Uterus (tissue), 2 donors: ENCODE data around the gene KIAA1586.

Experiments used
- POLR2A ChIP-seq, 2 donors: fragments of 450-650 bp; IDR thresholded peaks; one replicate each; pipeline ENCODE4 v1.6.1; 2016; ENCODE audit warnings: antibody characterized with exemption in 2 of 2, mild to moderate bottlenecking in 1 of 2, moderate library complexity in 1 of 2
- TF ChIP-seq, protein P1 (sequence below), 4 experiments: fragments of 200-600 bp in 2 of 4; fragments of 450-650 bp in 2 of 4; sonication (generic) in 2 of 4; IDR thresholded peaks; one replicate each; pipeline ENCODE4 v1.5.1; 2016 to 2019; ENCODE audit warnings: antibody characterized with exemption in 4 of 4, mild to moderate bottlenecking in 2 of 4, moderate library complexity in 1 of 4

DNA sequence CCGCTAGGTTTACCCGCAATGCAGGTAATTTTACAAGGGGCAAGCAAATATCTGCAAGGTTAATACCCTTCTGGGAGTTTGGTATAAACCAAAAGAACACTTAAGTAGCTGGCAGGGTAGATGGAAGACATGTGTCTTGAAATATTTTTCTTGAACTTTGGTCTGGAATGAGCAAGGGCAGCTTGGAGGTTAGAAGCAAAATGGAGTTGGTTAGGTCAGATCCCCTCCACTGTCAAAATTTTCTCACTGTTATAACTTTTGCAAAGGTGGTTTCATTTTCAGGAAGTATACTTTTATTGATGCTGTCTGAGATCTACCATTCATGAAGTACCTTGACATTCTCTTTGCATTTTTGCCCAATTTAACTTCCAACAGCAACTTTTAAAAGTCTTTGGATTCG, 13.3 kb upstream of the KIAA1586 start:
- TF ChIP-seq, protein P1, sequence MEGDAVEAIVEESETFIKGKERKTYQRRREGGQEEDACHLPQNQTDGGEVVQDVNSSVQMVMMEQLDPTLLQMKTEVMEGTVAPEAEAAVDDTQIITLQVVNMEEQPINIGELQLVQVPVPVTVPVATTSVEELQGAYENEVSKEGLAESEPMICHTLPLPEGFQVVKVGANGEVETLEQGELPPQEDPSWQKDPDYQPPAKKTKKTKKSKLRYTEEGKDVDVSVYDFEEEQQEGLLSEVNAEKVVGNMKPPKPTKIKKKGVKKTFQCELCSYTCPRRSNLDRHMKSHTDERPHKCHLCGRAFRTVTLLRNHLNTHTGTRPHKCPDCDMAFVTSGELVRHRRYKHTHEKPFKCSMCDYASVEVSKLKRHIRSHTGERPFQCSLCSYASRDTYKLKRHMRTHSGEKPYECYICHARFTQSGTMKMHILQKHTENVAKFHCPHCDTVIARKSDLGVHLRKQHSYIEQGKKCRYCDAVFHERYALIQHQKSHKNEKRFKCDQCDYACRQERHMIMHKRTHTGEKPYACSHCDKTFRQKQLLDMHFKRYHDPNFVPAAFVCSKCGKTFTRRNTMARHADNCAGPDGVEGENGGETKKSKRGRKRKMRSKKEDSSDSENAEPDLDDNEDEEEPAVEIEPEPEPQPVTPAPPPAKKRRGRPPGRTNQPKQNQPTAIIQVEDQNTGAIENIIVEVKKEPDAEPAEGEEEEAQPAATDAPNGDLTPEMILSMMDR (IDR thresholded peaks at IDR 0.05), result no peak
- TF ChIP-seq POLR2A (IDR thresholded peaks at IDR 0.05), result no peak
